ENCODE data around the gene ZNF3. TPM values are rescaled to one million over a fixed set of nuclear protein-coding genes. Genes with fewer than 3 reads are reported as not detected.
"Not testable (repeated sequence)": the region's sequence is repeated elsewhere in the genome, so short reads cannot be mapped to it uniquely, and the experiment has no call there.

The ZNF3 gene
- total RNA-seq = 10 to 100 TPM; 28.5 to 49.3 TPM
- 10 to 100 TPM; 33.6 to 35.6 TPM for polyA plus RNA-seq (ENCODE audit: insufficient read length in 2 of 2)
- long read RNA-seq, donor 1, transcript ZNF3-202 (6 exons, 2,799 nt) = major isoform, 8 of 271 reads
- long read RNA-seq, donor 1, partial matches to known transcripts = 80 of 271 reads
- long read RNA-seq, donor 1, other reads (novel, unspliced or antisense) = 180 of 271 reads
- long read RNA-seq, donor 2, partial matches to known transcripts = 0 of 1 reads
- long read RNA-seq, donor 2, other reads (novel, unspliced or antisense) = 0 of 1 reads
- long read RNA-seq, donor 3, partial matches to known transcripts = 0 of 5 reads
- long read RNA-seq, donor 3, other reads (novel, unspliced or antisense) = 0 of 5 reads
- long read RNA-seq, donor 4, transcript ZNF3-202 (6 exons, 2,799 nt) = major isoform, 11 of 608 reads
- long read RNA-seq, donor 4, partial matches to known transcripts = 261 of 608 reads
- long read RNA-seq, donor 4, other reads (novel, unspliced or antisense) = 332 of 608 reads

- Histone ChIP-seq H3K27me3 (ENCODE audit: control insufficient read depth, insufficient read depth, low read length) (no peaks in the 10 kb centered on the region), H3K27ac (ENCODE audit: low read depth, low read length) (peak within 1 kb of the TSS; percentile 81), H3K36me3 (ENCODE audit: control insufficient read depth, insufficient read depth, low read length) (peaks cover 29% of the 10 kb centered on the region), H3K4me3 (ENCODE audit: low read depth, low read length) (peak within 1 kb of the TSS; percentile 79), H3K9me3 (ENCODE audit: control insufficient read depth, insufficient read depth, low read length) (no peaks in the 10 kb centered on the region), H3K4me1 (ENCODE audit: control insufficient read depth, insufficient read depth, low read length) (peaks cover 25% of the 10 kb centered on the region)
- peak; percentile 95 to 100 (median 98) for DNase-seq (ENCODE audit: low read depth in 4 of 6, low spot score in 6 of 6)
- WGBS (ENCODE audit: insufficient coverage) = 0% methylated on average over 55 of the region's 55 CpGs
Measured at GRCh38 chr7:100081535-100082102, at the start of gene ZNF3. ZNF3 (minus strand) TSS chr7:100081723; CDS start chr7:100077357, 4,366 bp downstream.

- WGBS (ENCODE audit: insufficient coverage) = 10% methylated on average over 24 of the region's 24 CpGs
- peak in 3 of 6 donors; percentile 39 to 89 (median 81) for DNase-seq (ENCODE audit: low read depth in 4 of 6, low spot score in 6 of 6)
- Histone ChIP-seq H3K4me1 (ENCODE audit: control insufficient read depth, insufficient read depth, low read length) (peaks cover 31% of the 10 kb centered on the region), H3K9me3 (ENCODE audit: control insufficient read depth, insufficient read depth, low read length) (no peaks in the 10 kb centered on the region), H3K4me3 (ENCODE audit: low read depth, low read length) (no peak overlapping the region), H3K27me3 (ENCODE audit: control insufficient read depth, insufficient read depth, low read length) (no peaks in the 10 kb centered on the region), H3K27ac (ENCODE audit: low read depth, low read length) (no peak overlapping the region), H3K36me3 (ENCODE audit: control insufficient read depth, insufficient read depth, low read length) (no peaks in the 10 kb centered on the region)
Measured at GRCh38 chr7:100130608-100131453, 49.3 kb upstream of the ZNF3 start.

DNA sequence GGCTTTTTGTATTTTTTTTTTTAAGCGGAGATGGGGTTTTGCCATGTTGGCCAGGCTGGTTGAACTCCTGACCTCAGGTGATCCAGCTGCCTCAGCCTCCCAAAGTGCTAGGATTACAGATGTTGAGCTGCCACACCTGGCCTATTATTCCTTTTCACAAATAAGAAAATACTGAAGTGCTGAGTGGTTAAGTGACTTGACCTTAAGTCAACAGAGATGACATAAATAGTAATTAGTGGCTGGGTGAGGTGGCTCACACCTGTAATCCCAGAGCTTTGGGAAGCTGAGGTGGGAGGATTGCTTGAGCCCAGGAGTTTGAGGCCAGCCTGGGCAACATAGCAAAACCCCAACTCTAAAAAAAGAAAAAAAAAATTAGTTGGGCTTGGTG lies 48.7 kb upstream of the ZNF3 start:
- not testable (repeated sequence) for DNase-seq (ENCODE audit: low read depth in 4 of 6, low spot score in 6 of 6); H3K4me3 ChIP-seq (ENCODE audit: low read depth, low read length); H3K27me3 ChIP-seq (ENCODE audit: control insufficient read depth, insufficient read depth, low read length); H3K9me3 ChIP-seq (ENCODE audit: control insufficient read depth, insufficient read depth, low read length); H3K27ac ChIP-seq (ENCODE audit: low read depth, low read length); H3K36me3 ChIP-seq (ENCODE audit: control insufficient read depth, insufficient read depth, low read length)
- 100% methylated on average over 1 of the region's 1 CpG for WGBS (ENCODE audit: insufficient coverage)
- peaks cover 36% of the 10 kb centered on the region for H3K4me1 ChIP-seq (ENCODE audit: control insufficient read depth, insufficient read depth, low read length)

- Histone ChIP-seq H3K27me3 (ENCODE audit: control insufficient read depth, insufficient read depth, low read length) (no peaks in the 10 kb centered on the region), H3K4me3 (ENCODE audit: low read depth, low read length) (no peak overlapping the region), H3K36me3 (ENCODE audit: control insufficient read depth, insufficient read depth, low read length) (peaks cover 9% of the 10 kb centered on the region), H3K27ac (ENCODE audit: low read depth, low read length) (peak overlapping the region; percentile 2), H3K9me3 (ENCODE audit: control insufficient read depth, insufficient read depth, low read length) (no peaks in the 10 kb centered on the region), H3K4me1 (ENCODE audit: control insufficient read depth, insufficient read depth, low read length) (peaks cover 36% of the 10 kb centered on the region)
- DNase-seq (ENCODE audit: low read depth in 4 of 6, low spot score in 6 of 6) = no peak
- WGBS (ENCODE audit: insufficient coverage) = 57% methylated on average over 1 of the region's 1 CpG
Measured at GRCh38 chr7:100128637-100128963, 47.1 kb upstream of the ZNF3 start.

- DNase-seq (ENCODE audit: low read depth in 4 of 6, low spot score in 6 of 6) = peak in 2 of 6 donors; percentile 57 to 77
- Histone ChIP-seq H3K27me3 (ENCODE audit: control insufficient read depth, insufficient read depth, low read length) (no peaks in the 10 kb centered on the region), H3K36me3 (ENCODE audit: control insufficient read depth, insufficient read depth, low read length) (peaks cover 14% of the 10 kb centered on the region), H3K27ac (ENCODE audit: low read depth, low read length) (peak overlapping the region; percentile 2), H3K4me1 (ENCODE audit: control insufficient read depth, insufficient read depth, low read length) (peaks cover 36% of the 10 kb centered on the region), H3K4me3 (ENCODE audit: low read depth, low read length) (peak overlapping the region; percentile 97), H3K9me3 (ENCODE audit: control insufficient read depth, insufficient read depth, low read length) (no peaks in the 10 kb centered on the region)
- WGBS (ENCODE audit: insufficient coverage) = 1% methylated on average over 35 of the region's 37 CpGs
Measured at GRCh38 chr7:100127866-100128636, 46.5 kb upstream of the ZNF3 start.

GRCh38 chr7:100126931-100127865 lies 45.7 kb upstream of the ZNF3 start, which contains the start of gene MBLAC1:
MBLAC1 (plus strand) TSS chr7:100126967; CDS start chr7:100127396, 429 bp downstream.
- Histone ChIP-seq H3K4me3 (ENCODE audit: low read depth, low read length) (peak within 1 kb of the TSS; percentile 97), H3K27ac (ENCODE audit: low read depth, low read length) (peak within 1 kb of the TSS; percentile 99), H3K27me3 (ENCODE audit: control insufficient read depth, insufficient read depth, low read length) (no peaks in the 10 kb centered on the region), H3K4me1 (ENCODE audit: control insufficient read depth, insufficient read depth, low read length) (peaks cover 35% of the 10 kb centered on the region), H3K36me3 (ENCODE audit: control insufficient read depth, insufficient read depth, low read length) (peaks cover 20% of the 10 kb centered on the region), H3K9me3 (ENCODE audit: control insufficient read depth, insufficient read depth, low read length) (no peaks in the 10 kb centered on the region)
- WGBS (ENCODE audit: insufficient coverage) = under 1% methylated on average over 85 of the region's 85 CpGs
- DNase-seq (ENCODE audit: low read depth in 4 of 6, low spot score in 6 of 6) = peak; percentile 93 to 99 (median 94)

DNA sequence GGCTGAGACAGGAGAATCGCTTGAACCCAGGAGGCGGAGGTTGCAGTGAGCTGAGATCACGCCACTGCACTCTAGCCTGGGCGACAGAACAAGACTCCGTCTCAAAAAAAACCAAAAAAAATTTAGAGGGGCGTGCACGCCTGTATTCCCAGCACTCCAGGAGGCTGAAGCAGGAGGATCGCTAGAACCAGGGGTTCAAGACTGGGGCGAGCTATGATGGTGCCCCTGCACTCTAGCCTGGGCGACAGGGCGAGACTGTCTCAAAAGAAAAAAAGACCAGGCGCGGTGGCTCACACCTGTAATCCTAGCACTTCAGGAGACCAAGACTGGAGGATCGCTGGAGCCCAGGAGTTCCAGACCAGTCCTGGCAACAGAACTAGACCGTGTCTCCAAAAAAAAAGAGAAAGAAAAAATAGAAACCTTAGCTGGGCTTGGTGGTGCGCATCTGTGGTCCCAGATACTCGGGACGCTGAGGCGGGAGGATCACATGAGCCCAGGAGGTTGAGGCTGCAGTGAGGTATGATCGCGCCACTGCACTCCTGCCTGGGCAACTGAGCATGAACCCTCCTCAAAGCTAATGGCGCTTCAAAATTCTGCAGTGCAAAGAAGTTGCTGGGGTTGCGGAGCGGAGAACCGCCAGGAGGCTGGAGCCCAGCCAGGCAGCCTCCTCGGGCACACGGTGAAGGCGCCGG lies 44.9 kb upstream of the ZNF3 start:
- WGBS (ENCODE audit: insufficient coverage) = 15% methylated on average over 28 of the region's 29 CpGs
- DNase-seq (ENCODE audit: low read depth in 4 of 6, low spot score in 6 of 6) = no peak
- peaks cover 34% of the 10 kb centered on the region for H3K4me1 ChIP-seq (ENCODE audit: control insufficient read depth, insufficient read depth, low read length)

More for the DNA sequence above, 44.9 kb upstream of the ZNF3 start:
- Histone ChIP-seq H3K36me3 (ENCODE audit: control insufficient read depth, insufficient read depth, low read length) (peaks cover 23% of the 10 kb centered on the region), H3K27ac (ENCODE audit: low read depth, low read length) (peak overlapping the region; percentile 99), H3K27me3 (ENCODE audit: control insufficient read depth, insufficient read depth, low read length) (no peaks in the 10 kb centered on the region), H3K4me3 (ENCODE audit: low read depth, low read length) (peak overlapping the region; percentile 97), H3K9me3 (ENCODE audit: control insufficient read depth, insufficient read depth, low read length) (no peaks in the 10 kb centered on the region)

All from spinal cord (tissue), 10 donors.